GM19395 (cell line): ENCODE data around the gene HEATR3.
A peak's percentile ranks its signal among the peaks of the same experiment; 100 is the strongest.

Source experiments
- ATAC-seq: cut with Tn5 transposase; IDR thresholded peaks from one replicate; pipeline ENCODE4 v1.9.1; 2021; ENCODE audit warnings: mild to moderate bottlenecking, moderate library complexity; ENCODE audit not compliant: unreplicated experiment

The HEATR3 gene

DNA sequence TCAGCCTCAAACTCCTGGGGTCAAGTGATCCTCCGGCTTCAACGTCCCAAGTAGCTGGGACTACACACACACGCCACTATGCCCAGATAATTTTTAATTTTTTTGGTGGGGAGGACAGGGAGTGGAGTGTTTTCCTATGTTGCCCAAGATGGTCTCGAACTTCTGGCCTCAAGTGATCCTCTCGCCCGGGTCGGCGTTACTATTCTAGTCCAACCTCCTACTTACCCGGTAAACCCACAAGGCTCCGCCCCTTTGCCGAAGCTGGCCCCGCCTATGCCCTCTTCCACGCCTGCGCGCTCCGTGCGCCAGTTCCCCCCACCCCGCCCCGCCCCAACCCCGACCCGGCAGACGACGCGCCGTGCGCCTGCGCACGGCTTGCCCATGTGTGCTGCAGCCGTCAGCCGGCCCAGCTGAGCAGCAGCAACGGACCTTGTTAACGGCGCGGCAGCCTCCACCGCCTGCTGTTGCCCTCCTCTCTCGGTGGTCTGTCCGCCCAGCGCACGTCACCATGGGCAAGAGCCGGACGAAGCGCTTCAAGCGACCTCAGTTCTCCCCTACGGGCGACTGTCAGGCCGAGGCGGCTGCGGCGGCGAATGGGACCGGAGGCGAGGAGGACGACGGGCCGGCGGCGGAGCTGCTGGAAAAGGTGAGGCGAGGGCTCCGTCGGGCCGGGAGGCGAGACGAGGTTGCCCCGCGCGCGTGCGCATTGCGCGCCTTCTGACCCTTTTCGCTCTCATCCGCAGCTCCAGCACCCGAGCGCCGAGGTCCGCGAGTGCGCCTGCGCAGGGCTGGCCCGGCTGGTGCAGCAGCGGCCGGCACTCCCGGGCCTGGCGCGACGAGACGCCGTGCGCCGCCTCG is at the start of gene HEATR3:
TSS of gene HEATR3 (plus strand) at position 347 of the 858 bp plus-strand sequence. CDS start at position 509, 162 bp downstream.
- ATAC-seq = peak; percentile 77

DNA sequence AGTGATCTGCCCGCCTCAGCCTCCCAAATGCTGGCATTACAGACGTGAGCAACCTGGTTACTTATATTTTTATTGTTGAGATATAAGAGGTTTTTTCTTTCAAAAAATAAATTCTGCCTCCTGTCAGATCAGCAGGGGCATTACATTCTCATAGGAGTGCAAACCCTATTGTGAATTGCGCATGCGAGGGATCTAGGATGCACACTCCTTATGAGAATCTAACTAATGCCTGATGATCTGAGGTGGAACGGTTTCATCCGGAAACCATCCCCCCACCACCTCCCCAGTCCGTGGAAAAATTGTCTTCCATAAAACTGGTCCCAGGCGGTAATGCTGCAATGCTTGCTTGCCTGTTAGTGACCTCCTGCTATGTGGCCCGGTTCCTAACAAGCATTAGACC is 48.2 kb upstream of the HEATR3 start:
- ATAC-seq = no peak

- ATAC-seq = no peak
Observed at GRCh38 chr16:50021544-50021943, 44.2 kb upstream of the HEATR3 start.

- no peak for ATAC-seq
Observed at GRCh38 chr16:50023641-50024040, 42.1 kb upstream of the HEATR3 start.

GRCh38 chr16:50024207-50024606 is 41.6 kb upstream of the HEATR3 start:
- ATAC-seq = no peak

DNA sequence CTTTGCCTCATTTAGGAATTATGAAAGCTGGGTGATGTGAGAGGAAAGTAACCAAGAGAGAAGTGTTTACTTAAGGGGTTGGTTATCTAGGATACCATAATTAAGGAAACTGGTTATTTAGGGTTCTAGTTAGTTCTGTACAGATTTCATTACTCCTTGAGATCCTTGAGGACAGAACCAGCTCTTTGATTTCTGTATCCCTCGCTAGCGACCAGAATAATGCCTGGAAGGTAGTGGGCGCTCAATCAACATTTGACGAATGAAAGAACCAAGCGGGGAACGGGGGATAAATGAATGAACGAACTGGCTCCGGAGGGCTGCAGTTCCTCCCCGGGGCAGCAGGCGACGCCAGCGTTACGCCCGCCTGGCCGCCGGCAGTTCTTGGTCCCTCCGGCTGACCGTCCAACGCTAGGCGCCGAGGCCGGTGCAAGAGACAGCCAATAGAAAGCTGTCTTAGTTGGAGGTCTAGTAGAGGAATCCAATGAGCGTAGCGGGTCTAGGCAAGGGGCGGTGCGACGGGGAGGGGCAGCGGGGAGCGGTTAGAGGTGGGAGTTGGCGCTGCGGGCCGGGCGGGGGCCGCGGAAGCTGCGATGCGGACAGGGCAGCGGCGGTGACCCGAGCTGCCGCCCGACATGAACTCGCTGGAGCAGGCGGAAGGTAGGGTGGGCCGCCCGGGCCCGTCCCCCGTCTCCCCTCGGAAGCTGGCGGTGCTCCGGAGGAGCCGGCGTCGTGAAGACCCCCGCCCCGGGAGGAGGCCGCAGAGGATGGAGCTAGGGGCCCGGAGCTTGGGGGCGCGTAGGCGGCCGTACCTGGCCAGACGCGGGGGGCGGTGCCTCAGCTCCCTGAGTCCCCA is 40.9 kb upstream of the HEATR3 start, which contains the start of gene CNEP1R1:
TSS of gene CNEP1R1 (plus strand) at position 542 of the 853 bp plus-strand sequence. CDS start at position 633, 91 bp downstream.
- peak; percentile 98 for ATAC-seq

- ATAC-seq = peak; percentile 17
Observed at GRCh38 chr16:50025537-50025931, 40.2 kb upstream of the HEATR3 start.

DNA sequence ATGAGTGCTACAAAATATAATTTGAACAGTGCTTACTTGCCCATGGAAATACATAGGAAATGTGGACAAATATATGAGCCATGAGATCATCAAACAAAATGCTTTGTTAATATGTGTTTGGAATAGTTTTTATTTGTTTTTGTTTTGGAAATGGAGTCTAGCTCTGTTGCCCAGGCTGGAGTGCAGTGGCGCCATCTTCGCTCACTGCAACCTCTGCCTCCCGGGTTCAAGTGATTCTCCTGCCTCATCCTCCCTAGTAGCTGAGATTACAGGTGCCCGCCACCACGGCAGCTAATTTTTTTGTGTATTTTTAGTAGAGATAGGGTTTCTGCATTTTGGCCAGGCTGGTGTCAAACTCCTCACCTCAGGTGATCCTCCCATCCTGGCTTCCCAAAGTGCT is 37.9 kb upstream of the HEATR3 start:
- no peak for ATAC-seq

GRCh38 chr16:50035468-50035992 is 30.2 kb upstream of the HEATR3 start:
- ATAC-seq = no peak

- ATAC-seq = no peak
Observed at GRCh38 chr16:50036426-50036825, 29.3 kb upstream of the HEATR3 start.

DNA sequence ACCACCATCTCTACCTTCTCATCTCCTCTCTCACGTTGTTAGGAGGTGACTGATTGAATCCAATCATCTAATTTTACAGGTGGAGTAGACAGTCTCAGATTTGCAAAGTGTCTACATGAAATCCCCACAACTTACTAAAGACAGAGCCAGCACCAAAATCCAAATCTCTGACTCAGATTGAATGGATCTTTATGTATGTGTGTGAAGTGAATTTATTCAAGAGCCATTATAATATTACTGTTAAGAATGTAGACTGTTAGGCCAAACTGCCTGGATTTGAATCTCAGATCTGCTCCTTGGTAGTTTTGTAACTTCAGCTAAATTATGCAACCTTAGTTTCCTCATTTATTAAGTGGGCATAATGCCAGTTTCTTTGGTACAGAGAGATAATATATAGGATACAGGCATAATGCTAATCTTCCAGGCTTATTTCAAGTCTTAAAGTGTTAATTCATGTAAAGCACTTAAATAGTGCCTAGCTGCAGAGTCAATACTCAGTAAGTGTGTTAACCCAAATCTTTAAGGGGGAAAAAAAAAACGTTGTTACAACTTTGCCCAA is 28.0 kb upstream of the HEATR3 start:
- no peak for ATAC-seq

- ATAC-seq = no peak
Observed at GRCh38 chr16:50038286-50038685, 27.5 kb upstream of the HEATR3 start.

DNA sequence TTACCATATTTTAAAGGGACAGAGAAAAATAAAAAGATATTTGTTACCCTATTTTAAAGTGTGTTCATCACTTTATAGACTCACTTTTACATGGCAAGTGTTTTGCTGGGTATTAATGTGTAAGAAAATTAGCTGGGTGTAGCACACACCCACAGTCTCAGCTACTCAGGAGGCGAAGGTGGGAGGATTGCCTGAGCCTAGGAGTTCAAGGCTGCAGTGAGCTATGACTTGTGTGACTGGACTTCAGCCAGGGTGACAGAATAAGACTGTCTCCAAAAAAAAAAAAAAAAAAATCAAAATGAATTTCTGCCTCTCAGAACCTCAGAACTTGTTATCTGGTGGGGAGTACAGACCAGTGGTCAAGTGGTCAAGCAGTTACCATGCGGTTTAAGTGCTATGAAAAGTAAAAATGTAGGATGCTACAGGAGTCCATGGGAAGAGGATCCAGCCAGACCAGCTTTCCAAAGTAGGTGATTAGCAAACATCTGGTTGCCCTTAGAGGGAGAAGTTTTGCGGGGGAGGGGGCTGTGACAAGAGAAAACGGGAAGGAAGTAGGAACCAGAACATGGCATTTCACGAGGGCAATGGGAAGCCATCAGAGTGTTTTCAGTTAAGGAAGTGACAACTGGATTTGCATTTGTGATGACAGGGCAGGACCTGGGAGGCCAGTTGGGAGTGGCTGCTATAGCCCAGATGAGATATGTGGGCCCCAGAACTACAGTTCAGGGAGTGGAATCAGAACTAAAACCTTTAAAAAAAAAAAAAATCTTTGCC is 26.8 kb upstream of the HEATR3 start:
- no peak for ATAC-seq

DNA sequence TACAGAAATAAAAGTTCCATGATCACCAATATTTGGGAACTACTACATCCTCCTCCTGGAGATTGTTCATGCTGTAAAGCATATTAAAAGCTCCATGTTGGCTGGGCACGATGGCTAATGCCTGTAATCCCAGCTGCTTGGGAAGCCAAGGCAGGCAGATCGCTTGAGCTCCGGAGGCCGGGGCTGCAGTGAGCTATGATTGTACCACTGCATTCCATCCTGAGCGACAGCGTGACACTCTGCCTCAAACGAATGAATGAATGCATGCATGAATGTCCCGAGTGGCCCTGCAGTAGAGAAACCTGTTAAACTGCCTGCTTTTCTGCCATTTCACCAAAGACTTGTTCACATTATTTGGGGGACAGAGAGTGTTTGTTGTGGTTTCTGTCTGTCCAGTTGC is 25.8 kb upstream of the HEATR3 start:
- ATAC-seq = no peak

DNA sequence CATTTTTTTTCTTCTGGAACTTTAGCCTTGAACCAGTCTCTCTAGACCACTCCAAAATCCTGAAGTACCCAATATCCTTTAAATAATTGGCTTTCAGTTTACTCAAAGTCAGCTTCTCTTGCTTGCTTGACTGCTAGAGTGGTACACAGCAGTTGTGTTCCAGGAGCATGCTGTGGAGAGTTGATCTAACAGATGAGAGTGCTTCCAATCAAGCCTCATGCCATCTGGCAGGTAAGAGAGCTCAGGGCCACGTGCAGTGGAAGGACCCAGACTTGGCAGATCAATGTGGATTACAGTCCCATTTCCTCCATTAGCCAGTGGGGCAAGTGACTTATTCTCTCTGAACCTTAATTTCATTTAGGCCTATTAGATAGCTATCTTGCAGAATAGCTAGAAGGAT is 25.1 kb upstream of the HEATR3 start:
- no peak for ATAC-seq

GRCh38 chr16:50043358-50043757 is 22.4 kb upstream of the HEATR3 start:
- no peak for ATAC-seq

- no peak for ATAC-seq
Observed at GRCh38 chr16:50045412-50045811, 20.4 kb upstream of the HEATR3 start.

GRCh38 chr16:50046853-50047252 is 18.9 kb upstream of the HEATR3 start:
- no peak for ATAC-seq

DNA sequence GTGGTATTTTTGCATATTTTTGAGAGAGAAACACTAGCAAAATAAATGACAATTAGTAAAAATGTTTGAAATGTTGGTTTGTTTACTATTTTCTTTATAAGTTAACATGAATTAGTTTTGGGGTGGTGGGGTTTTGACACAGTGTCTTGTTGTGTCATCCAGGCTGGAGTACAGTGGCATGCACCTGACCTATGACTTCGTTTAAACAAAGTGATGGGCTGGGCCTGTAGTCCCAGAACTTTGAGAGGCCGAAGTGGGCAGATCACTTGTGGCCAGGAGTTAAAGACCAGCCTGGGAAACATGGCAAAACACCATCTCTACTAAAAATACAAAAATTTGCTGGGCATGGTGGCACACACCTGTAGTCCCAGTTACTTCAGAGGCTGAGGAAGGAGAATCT is 17.9 kb upstream of the HEATR3 start:
- ATAC-seq = no peak

GRCh38 chr16:50050802-50051201 is 15.0 kb upstream of the HEATR3 start:
- no peak for ATAC-seq
